Coronary artery (tissue), 2 donors: ENCODE measurements around the gene TGFA.

Source experiments
- DNase-seq: peaks from one replicate; pipeline ENCODE4 v3.0.0-alpha.2; 2017; ENCODE audit warnings: low spot score
- H3K27ac ChIP-seq, 2 donors: fragments of 200-600 bp; sonication (generic); one replicate each; pipeline ENCODE4 v1.5.1; 2016 to 2019
- H3K4me3 ChIP-seq: fragments of 200-600 bp; sonication (generic); 2 replicates; pipeline ENCODE4 v1.5.1; 2016; ENCODE audit warnings: mild to moderate bottlenecking, moderate library complexity
- CTCF ChIP-seq: fragments of 200-600 bp; sonication (generic); IDR thresholded peaks from one replicate; pipeline ENCODE4 v1.5.1; 2019; ENCODE audit warnings: antibody characterized with exemption

The TGFA gene

DNA sequence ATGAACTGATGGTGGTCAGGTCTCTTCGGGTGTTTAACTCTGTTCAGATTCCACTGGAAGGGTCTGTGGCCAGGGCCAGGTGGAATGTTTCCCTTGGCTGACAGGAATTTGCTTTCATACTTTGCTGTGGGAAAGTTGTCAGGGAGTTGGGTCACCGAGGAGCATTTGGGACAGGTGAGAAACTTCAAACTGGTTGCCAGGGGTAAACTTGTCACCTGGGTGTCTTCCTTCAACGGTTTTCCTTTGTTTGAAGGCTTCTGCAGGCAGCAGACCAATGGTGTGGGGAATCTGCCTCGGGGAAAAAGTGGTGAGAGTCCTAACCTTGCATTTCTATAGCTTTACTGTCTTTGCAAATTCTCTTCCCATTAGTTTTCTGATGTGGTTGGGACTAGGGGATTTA lies 92.2 kb downstream of the TGFA start:
- no peak for TF ChIP-seq CTCF
- no peak for DNase-seq
- Histone ChIP-seq H3K4me3 (no peak overlapping the region), H3K27ac (no peak overlapping the region)

DNA sequence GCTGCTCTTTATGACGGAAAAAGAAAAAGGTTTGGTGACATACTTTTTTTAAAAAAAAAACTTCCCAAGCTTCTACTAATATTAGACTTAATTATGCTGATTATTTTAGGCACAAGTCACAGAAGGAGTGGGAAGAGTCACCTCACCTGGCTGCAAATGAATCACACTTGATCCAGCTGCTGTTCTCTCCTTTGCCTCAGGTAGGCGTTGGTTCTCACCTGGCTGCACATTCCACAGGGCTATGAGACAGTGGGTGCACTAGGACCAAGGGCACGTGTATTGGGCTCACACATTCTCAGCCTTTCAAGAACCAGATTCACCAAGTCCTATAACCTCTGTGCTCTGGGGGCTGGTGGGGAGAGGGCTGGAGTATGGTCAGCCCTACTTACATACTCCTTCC lies 93.3 kb downstream of the TGFA start:
- no peak overlapping the region for H3K4me3 ChIP-seq
- no peak for TF ChIP-seq CTCF
- no peak overlapping the region for H3K27ac ChIP-seq
- DNase-seq, result no peak

- TF ChIP-seq CTCF, result no peak
- Histone ChIP-seq H3K4me3 (no peak overlapping the region), H3K27ac (no peak overlapping the region)
- no peak for DNase-seq
Observed at GRCh38 chr2:70458661-70459060, 95.0 kb downstream of the TGFA start.

DNA sequence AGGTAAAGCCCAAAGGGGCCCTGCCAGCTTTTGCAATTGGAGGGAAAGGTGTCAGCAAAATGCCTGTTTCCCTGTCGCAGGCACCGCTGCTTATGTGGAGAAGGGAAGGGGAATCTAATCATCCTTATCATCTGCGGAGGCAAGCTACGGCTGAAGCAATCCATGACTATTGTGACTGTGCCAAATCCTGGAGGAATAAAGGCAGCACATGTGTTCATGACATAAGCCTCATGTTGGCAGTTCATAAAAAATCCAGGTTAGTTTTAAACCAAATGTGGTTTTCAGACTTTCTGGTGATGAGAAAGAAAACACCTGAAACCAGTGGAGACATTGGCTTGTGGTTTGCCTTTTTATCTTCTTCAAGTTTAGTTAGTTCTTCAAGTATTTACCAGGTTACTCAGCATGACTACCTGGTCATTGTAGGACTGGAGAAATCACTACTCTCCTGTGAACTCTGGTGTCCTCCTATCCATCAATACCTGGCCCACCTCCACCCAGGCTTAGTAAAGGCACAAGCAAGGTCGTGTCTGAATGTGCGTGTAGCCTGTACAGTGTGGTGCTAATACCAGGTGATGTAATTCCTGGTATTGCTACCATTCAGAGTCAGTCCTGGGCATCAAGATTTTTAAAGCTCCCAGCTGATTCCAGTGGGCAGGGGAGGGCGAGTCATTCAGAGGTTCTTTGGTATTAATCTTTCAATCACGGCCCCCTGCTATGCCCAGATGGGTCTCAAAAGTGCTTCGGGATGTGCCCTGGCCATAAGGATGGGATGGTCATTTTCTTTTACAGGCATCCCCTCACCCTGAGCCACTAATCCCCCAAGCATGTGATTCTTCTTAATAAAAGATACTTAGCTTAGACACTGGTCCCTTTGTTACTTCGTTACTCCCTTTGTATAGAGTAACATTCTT lies 96.8 kb downstream of the TGFA start:
- TF ChIP-seq CTCF, result no peak
- Histone ChIP-seq H3K4me3 (no peak overlapping the region), H3K27ac (no peak overlapping the region)
- no peak for DNase-seq

GRCh38 chr2:70454936-70455544 lies 98.6 kb downstream of the TGFA start:
- Histone ChIP-seq H3K4me3 (no peak overlapping the region), H3K27ac (no peak overlapping the region)
- no peak for DNase-seq
- no peak for TF ChIP-seq CTCF

- H3K4me3 ChIP-seq, result no peak overlapping the region
- DNase-seq, result no peak
- no peak overlapping the region for H3K27ac ChIP-seq
- TF ChIP-seq CTCF, result no peak
Observed at GRCh38 chr2:70450641-70451250, 102.9 kb downstream of the TGFA start.
